Parathyroid adenoma (tissue), 2 donors: ENCODE data around the gene GDPD4.

ENCODE experiments used
- H2AFZ ChIP-seq: fragments of 300-600 bp; sonication (generic); one replicate; pipeline ENCODE4 v1.7.0; 2017; ENCODE audit warnings: antibody characterized with exemption, mild to moderate bottlenecking
- H3K27ac ChIP-seq: fragments of 300-600 bp; sonication (generic); one replicate; pipeline ENCODE4 v1.7.0; 2017
- H3K27me3 ChIP-seq: fragments of 300-600 bp; sonication (generic); one replicate; pipeline ENCODE4 v1.7.0; 2017; ENCODE audit warnings: low read length; ENCODE audit not compliant: control insufficient read depth, insufficient read depth
- H3K36me3 ChIP-seq: fragments of 300-600 bp; sonication (generic); one replicate; pipeline ENCODE4 v1.7.0; 2017; ENCODE audit warnings: low read length; ENCODE audit not compliant: control insufficient read depth, insufficient read depth
- H3K4me1 ChIP-seq: fragments of 300-600 bp; sonication (generic); one replicate; pipeline ENCODE4 v1.7.0; 2017; ENCODE audit warnings: control low read depth
- H3K4me2 ChIP-seq: fragments of 300-600 bp; sonication (generic); one replicate; pipeline ENCODE4 v1.7.0; 2017; ENCODE audit warnings: low read length
- H3K4me3 ChIP-seq: fragments of 300-600 bp; sonication (generic); one replicate; pipeline ENCODE4 v1.7.0; 2017; ENCODE audit warnings: low read depth, low read length
- H3K79me2 ChIP-seq: fragments of 300-600 bp; sonication (generic); one replicate; pipeline ENCODE4 v1.7.0; 2017; ENCODE audit warnings: control low read depth
- H3K9ac ChIP-seq: fragments of 300-600 bp; sonication (generic); one replicate; pipeline ENCODE4 v1.7.0; 2017; ENCODE audit warnings: mild to moderate bottlenecking
- H3K9me3 ChIP-seq: fragments of 300-600 bp; sonication (generic); one replicate; pipeline ENCODE4 v1.7.0; 2017; ENCODE audit warnings: low read length; ENCODE audit not compliant: control insufficient read depth
- CTCF ChIP-seq: fragments of 300-600 bp; sonication (generic); IDR thresholded peaks from one replicate; pipeline ENCODE4 v1.7.0; 2017; ENCODE audit warnings: antibody characterized with exemption, mild to moderate bottlenecking
- donor health status: primary hyperparathyroidism.

Gene GDPD4

GRCh38 chr11:77199137-77199745 is 102.2 kb downstream of the GDPD4 start:
- Histone ChIP-seq H2AFZ (no peak overlapping the region), H3K4me2 (no peak overlapping the region), H3K27me3 (no peaks in the 10 kb centered on the region), H3K36me3 (no peaks in the 10 kb centered on the region), H3K9ac (no peak overlapping the region), H3K27ac (no peak overlapping the region), H3K4me3 (no peak overlapping the region), H3K79me2 (no peaks in the 10 kb centered on the region), H3K9me3 (no peaks in the 10 kb centered on the region), H3K4me1 (no peaks in the 10 kb centered on the region)
- TF ChIP-seq CTCF = no peak

GRCh38 chr11:77198440-77198849 is 103.0 kb downstream of the GDPD4 start:
- Histone ChIP-seq H3K79me2 (no peaks in the 10 kb centered on the region), H3K9ac (no peak overlapping the region), H3K9me3 (no peaks in the 10 kb centered on the region), H2AFZ (no peak overlapping the region), H3K4me3 (no peak overlapping the region), H3K27me3 (no peaks in the 10 kb centered on the region), H3K4me1 (no peaks in the 10 kb centered on the region), H3K36me3 (no peaks in the 10 kb centered on the region), H3K4me2 (no peak overlapping the region), H3K27ac (no peak overlapping the region)
- no peak for TF ChIP-seq CTCF

GRCh38 chr11:77197626-77198320 is 103.7 kb downstream of the GDPD4 start:
- Histone ChIP-seq H3K79me2 (no peaks in the 10 kb centered on the region), H3K4me3 (no peak overlapping the region), H3K27ac (no peak overlapping the region), H3K9ac (no peak overlapping the region), H2AFZ (no peak overlapping the region), H3K4me1 (no peaks in the 10 kb centered on the region), H3K4me2 (no peak overlapping the region), H3K27me3 (no peaks in the 10 kb centered on the region), H3K36me3 (no peaks in the 10 kb centered on the region), H3K9me3 (no peaks in the 10 kb centered on the region)
- TF ChIP-seq CTCF = no peak

GRCh38 chr11:77196961-77197360 is 104.5 kb downstream of the GDPD4 start:
- no peak overlapping the region for H3K4me3 ChIP-seq
- H3K27me3 ChIP-seq = no peaks in the 10 kb centered on the region
- TF ChIP-seq CTCF = no peak
- no peak overlapping the region for H3K9ac ChIP-seq
- no peaks in the 10 kb centered on the region for H3K36me3 ChIP-seq
- H3K4me2 ChIP-seq = no peak overlapping the region
- no peaks in the 10 kb centered on the region for H3K79me2 ChIP-seq
- no peaks in the 10 kb centered on the region for H3K9me3 ChIP-seq
- no peak overlapping the region for H3K27ac ChIP-seq
- H2AFZ ChIP-seq = no peak overlapping the region
- no peaks in the 10 kb centered on the region for H3K4me1 ChIP-seq
